Stimulated activated naive CD4-positive, alpha-beta T cell (primary cell): Measurements from ENCODE around the gene GRIK5.
"Not testable (repeated sequence)": the region's sequence is repeated elsewhere in the genome, so short reads cannot be mapped to it uniquely, and the experiment has no call there.

Experiments used
- DNase-seq, 6 experiments: peaks; one replicate each; lab custom pipeline; 2025; lab: John Stamatoyannopoulos, UW

Gene GRIK5

DNA sequence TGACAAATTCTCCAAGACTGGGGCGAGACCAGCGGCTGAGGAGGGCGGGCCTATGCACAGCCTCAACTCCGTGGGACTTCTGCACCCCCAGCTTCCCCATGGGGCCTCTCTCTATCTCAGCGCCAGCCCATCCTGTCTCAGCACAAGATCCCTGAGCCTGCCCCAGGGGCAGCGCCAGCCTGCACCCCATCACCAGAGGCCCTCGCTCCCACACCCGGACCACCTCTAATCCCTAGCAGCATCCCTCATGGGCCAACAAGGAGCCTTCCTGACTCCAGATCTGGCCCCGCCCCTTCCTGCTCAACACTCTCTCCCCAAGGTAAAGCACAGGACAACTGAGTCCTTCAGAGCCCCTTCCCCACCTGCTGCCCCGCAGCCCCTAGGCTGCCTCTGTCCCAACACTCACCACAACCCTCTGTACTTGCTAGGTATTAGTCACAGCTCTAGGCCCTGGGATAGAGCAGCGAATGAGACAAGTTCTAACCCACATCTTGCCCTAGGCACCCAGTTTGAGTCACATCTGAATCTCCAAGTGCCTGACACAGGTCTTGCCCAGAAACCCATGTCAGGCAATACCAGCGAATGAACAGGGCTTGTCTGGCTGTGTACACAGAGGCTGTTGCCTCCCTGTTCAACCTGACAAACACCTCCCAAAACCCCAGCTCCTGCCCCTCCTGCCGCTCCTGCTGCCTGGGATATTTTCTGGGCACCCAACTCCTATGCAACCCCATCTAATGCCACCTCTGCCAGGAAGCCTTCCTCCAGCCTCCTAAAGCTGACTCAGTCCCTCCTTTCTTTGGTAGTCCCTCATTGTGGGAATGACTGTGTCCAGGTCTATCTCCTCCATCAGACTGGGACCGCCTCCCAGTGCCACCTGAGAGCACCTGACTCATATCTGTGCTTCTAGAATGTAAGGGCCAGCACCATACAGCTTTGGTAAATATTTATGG, 18.6 kb downstream of the GRIK5 start:
- DNase-seq = no peak

DNA sequence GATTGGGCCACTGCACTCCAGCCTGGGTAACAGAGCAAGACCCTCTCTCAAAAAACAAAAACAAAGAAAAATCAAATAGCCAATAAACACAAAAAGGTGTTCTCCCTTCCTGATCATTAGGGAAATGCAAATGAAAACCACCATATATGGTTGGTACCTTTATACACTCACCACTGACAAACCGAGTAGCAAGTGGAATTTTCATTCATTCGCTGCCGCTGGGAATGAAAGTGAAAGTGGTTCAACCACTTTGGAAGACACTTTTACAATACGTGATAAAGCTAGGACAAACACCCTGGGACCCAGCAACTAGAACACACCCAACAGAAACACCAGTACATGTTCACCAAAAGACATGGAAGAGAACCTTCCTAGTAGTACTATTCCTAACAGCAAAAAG, 21.0 kb downstream of the GRIK5 start:
- DNase-seq = no peak

DNA sequence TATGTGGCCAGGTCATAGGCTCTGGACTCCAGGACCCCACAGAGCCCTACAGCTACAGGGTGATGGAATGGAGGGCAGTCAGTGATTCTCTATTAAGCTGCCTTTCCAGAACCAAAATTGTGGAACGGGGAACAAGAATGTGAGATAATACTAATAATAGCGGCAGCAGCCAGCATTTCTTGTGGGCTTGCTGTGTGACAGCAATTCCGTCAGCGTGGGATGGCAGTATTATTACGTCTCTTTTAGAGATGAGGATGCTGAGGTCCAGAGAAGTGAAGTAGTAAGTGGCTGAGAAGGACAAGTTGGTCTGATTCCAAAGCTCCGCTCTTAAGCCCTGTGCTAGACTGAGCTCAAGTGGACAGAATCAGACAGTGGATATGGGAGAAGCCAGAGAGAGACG, 24.4 kb downstream of the GRIK5 start:
- DNase-seq = no peak

DNA sequence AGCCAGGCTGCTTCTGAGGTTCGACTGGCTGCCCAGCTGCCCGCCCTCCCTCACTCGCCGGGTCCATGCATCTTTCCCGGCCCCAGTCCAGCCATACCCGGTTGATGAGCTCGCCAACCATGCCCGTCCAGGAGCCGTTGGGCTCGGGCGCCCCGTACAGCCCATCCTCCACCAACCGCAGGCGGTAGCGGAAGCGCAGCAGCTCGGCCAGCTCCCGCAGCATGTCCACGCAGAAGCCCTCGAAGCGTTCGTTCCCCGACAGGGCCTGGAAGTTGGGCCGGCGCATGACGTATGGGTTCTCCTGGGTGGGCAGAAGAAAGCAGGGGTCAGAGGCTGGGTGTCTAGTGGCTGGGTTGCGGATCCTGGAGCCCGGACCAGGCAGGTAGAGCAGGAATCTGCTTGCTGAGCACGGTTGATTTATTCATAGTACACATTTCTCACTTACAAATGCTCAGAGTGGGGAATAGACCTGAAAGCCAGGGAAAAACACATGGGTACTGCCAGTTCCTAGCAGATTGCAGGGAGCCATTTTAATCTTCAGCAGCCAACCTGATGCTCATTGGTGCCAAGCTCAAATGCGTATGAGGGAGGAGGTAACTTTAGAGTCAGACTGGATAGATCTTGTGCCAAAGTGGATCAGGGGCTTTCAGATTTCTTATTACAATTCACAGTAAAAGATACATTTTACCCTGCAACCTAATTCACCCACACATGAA, 27.4 kb downstream of the GRIK5 start:
- DNase-seq = no peak

DNA sequence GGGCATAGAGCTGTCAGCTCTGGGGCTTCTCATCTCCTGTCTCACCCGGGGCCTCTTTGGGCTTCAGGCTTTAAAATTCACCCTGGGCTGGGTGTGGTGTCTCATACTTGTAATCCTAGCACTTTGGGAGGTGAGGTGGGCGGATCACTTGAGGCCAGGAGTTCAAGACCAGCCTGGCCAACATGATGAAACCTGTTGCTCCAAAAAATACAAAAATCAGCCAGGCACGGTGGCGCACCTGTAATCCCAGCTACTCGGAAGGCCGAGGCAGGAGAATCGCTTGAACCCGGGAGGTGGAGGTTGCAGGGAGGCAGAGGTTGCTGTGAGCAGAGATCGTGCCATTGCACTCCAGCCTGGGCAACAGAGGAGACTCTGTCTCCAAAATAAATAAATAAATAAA, 29.5 kb downstream of the GRIK5 start:
- not testable (repeated sequence) for DNase-seq

DNA sequence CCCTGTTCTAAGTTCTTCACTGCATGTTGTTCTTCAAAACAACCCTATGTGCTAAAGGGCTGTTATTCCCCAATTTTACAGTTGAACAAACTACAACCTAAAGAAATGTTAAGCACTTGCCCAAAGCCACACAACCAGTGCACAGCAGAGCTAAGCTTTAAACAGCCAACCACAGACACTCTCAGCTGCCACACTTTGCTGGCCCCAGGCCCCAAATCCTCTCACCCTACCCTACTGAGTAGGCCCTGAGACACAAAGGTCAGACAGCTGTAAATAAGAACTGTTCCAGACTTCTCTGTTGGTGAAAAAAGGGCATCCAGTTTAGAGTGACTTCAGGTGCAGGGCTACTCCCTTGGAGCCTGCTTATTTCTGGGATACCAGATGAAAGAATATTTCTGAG, 30.0 kb downstream of the GRIK5 start:
- DNase-seq = no peak

DNA sequence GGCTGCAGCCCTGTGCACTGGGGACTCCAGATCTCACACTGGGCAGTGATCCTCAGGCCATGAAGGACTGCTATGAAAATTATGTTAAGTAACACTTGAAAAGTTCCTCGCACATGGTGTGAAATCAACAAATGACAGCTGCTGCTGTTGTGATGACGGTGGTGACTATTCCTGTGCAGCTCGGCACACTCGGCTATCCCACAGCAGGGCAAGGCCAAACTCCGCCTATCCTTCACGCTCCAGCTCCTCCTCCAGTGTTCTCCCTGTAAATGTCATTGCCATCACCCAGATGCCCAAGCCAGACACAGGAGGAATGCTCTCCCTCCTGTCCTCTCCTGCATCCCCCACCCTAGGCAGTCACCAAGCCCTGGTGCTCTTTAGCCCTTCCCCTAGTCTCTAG, 31.3 kb downstream of the GRIK5 start:
- no peak for DNase-seq

DNA sequence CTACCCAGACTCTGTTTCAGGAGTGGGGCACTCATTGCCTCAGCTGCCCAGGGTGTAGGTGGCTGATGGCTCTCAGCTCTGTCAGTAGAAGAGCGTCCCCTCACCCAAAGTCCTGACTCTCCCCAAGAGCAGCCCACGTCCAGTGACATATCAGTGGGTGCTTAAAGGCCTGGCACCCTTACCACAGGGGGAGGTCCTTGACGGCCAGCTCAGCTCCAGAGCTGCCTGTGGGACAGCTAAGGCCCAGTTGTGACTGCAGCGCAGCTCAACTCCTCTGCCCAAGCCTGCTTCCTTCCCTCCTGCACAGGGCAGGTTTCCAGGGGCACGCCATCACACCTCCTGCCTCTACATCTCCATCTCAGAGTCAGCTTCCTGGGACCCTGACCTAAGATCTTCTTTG, 32.4 kb downstream of the GRIK5 start:
- no peak for DNase-seq

DNA sequence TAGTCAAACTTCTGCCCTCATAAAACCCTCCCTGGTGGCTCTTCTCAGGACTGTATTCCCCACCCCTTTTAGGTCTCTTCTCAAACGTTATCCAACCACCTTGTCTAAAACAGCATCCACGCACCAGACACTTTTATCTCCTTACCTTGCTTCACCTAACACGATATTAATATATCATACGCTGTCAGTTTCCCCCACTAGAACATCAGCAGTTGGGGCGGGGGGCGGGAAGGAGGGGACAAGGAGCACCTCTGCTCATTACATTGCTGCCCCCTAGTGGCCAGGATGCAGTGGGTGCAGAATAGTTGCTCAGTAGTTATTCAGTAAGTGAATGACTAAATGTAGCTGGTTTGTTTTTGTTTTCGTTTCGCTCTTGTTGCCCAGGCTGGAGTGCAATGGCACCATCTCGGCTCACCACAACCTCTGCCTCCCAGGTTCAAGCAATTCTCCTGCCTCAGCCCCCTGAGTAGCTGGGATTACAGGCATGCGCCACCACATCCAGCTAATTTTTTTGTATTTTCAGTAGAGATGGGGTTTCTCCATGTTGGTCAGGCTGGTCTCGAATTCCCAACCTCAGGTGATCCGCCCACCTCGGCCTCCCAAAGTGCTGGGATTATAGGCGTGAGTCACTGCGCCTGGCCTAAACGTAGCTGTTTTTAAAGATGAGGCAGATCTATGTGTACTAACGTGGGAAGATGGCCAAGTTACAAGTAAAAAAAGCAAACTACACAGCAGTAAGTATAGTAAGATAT, 35.2 kb downstream of the GRIK5 start:
- peak; percentile 22 to 64 (median 48) for DNase-seq

DNA sequence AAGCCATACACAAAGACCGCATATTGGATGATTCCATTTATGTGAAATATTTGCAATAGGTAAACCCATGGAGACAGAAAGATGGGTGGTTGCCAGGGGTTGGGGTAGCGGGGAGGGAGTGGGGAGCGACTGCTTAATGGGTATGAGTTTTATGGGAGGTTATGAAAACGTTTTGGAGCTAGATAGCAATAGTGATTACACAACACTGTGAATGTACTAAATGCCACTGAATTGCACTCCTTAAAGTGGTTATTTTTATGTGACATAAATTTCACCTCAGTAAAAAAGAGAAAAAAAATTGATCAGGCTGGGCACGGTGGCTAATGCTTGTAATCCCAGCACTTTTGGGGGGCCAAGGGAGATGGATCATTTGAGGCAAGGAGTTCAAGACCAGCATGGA, 36.6 kb downstream of the GRIK5 start:
- DNase-seq = no peak

DNA sequence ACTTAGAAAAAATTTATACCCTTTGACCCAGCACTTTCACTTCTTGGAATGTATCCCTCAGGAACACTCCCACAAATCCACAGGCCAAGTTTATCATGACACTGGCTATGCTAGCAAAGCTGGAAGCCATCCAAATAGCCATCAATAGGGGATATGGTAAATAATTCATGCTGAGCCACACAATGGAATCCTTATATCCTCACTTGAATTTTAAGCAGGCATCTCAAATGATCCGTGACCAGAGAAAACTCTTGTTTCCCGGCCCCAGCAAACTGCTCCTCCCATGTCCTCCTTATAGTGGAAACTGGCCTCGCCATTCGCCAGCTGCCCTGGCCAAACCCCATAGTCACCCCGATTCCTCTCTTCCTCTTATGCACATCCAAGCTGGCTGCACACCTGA, 37.6 kb downstream of the GRIK5 start:
- DNase-seq = no peak

DNA sequence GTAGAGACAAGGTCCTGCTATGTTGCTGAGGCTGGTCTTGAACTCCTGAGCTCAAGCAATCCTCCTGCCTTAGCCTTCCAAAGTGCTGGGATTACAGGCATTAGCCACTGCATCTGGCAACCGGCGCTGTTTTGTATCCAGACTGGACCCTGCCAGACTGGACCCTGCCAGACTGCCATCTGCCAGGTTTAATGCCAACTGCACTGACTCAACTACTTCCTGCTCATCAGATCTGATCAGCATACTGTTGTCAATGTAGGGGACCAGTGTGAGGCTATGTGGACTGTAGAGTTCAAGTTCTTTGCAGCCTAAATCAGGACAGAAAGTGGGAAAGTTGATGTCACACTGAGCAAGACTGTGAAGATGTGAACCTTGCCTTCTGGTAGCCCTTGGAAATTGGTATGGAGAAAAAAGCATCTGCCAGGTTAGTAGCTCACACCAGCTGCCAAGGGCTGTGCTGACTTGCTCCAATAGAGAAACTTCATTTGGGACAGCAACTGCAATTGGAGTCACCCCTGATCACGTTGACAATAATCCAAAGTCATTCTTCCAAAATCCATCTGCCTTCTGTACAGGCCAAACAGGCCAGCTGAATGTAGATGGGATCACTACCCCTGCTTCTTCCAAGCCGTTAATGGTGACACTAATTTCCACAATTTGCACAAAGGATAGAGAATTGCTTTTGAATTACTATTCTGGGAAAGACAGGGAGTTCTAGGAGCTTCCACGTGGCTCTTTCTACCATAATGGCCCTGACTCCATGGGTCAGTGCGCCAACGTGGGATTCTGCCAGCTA, 39.2 kb downstream of the GRIK5 start:
- no peak for DNase-seq

DNA sequence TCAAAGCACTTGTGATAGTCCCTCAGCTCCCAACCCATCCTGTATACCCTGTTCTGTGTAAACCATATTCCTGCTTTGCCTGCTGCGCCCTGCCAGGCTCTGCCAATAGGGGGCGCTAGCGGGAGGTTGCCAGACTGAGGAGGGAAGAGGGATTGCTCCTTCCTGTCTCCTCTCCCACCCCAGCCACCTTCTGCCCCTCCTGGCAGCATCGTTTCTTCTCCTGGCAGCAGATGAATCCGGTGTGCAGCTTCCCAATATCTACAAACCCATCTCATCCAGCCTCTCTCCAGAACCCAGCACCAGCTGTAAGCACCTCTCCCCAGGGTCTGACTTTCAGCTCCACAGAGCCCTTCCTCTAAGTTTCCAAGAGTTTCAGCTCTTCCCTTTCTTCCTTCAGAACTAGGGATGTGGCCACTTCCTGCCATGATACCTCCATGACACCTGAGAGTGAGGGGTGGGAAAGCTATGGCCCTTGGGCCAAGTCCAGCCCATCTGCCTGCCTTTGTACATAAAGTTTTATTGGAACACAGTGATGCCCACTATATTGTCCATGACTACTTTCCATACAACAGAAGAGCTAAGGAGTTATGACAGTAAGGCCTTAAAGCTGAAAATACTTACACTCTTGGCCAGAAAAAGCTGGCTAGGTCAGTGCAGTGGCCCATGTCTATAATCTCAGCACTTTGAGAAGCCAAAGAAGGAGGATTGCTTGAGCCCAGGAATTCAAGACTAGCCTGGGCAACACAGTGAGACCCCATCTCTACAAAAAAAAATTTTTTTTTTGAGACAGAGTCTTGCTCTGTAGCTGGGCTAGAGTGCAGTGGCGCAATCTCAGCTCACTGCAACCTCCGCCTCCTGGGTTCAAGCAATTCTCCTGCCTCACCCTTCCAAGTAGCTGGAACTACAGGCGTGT, 41.4 kb downstream of the GRIK5 start:
- no peak for DNase-seq

DNA sequence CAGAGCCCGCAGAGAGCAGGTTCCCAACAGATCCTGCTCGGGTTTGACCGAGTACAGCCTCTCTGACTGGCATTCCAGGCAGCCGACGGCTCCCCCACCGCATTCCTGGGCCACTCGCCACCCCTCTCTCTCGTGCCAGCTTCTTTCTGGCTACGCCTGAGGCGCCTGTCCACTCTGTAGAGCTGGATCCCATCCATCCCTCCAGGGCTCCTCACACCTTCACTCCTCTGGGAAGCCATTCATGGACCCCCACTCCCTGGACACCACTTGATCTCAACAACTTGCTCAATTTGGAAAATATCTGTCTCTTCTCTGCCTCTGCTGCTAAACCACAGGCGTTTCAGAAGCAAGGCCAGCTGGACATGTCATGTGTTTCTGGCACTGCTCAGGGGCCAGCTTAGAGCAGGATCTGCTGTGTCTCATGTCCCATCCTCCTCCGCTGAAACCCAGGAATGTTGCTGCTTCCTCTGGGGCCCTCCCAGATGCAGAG, 45.3 kb downstream of the GRIK5 start:
- DNase-seq = no peak

DNA sequence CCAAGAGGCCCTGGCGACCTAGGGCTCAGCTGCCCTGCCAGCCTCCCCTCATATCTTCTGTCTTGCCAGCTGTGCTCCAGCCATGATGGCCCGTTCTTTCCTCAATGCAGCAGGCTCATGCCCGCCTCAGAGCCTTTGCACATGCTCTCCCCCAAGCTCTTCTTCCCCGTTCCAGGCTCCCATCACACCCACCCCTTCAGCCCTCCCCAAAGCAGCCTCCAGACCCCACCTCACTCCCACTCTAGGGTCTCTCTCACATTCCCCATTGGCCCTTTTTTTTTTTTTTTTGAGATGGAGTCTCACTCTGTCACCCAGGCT, 46.1 kb downstream of the GRIK5 start:
- no peak for DNase-seq

DNA sequence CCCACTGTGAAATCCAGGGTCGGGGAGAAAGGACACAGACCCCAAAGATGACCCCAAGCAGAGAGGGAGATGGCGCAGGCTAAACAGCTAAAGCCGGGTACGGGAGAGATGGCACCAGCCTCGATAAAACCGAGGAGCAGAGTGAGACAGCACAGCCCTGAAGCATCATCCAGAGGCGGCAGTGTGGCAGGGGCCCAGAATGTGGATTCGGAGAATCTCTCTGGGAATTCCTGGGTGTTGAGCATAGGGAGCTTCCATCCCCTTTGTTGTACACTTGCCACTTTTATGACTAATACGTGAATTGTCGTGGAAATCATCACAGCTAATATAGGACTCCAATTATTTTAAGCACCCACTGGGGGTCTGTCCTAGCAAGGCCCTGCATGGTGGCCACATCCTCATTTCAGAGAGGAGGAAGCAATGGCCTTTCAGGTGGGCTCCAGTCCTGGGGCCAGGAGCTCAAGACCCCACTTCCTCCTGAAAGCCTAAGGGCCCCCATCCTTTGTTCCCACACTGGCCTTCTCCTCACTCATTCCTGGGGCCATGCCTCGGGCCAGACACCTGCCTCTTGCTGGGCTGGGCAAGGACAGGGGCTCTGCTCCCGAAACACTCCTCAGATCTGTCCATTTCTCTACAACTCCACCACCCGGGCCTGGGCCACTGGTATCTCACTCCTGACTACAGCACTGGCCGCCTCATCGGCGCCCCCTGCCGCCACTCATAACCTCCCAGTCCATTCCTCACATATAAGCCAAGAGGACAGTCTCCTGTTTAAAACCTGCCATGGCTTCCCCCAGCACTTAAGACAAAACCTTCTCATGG, 46.7 kb downstream of the GRIK5 start:
- no peak for DNase-seq

DNA sequence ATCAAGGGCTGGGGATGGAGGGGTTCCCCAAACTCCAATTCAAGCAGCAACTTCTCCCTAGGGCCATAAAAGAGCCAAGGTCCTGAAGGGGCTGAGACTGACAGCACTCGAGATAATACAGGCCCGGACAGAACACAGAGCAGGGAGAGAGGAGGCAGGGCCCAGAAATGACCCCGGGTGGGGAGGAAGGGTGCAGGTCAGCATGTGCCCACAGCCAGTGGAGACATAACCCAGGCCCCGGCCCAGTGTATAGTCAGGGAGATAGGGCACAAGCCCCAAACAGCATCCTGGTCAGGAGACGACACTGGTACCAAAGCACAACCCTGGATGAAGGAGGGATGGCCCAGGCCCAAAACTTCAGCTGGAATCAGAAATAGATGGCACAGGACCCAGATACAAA, 47.4 kb downstream of the GRIK5 start:
- no peak for DNase-seq

DNA sequence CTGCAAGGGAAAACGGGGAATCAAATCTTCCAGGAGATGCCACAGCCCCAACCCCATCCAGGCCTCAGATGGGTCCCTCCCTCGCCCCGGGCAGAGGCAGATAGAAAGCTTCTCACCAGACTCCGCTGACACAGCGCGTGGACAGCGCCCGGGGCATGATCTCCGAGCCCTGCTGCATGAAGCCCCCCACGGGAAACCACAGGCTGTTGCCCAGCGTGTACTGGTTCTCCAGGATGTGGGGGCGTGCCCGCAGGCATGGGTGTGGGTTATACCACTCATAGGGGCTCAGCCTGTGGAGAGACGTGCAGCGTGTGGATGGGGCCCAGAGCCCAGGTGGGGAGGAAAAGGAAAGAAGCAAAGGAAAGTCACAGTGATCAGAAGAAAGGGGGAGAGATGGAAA, 48.8 kb downstream of the GRIK5 start:
- no peak for DNase-seq

DNA sequence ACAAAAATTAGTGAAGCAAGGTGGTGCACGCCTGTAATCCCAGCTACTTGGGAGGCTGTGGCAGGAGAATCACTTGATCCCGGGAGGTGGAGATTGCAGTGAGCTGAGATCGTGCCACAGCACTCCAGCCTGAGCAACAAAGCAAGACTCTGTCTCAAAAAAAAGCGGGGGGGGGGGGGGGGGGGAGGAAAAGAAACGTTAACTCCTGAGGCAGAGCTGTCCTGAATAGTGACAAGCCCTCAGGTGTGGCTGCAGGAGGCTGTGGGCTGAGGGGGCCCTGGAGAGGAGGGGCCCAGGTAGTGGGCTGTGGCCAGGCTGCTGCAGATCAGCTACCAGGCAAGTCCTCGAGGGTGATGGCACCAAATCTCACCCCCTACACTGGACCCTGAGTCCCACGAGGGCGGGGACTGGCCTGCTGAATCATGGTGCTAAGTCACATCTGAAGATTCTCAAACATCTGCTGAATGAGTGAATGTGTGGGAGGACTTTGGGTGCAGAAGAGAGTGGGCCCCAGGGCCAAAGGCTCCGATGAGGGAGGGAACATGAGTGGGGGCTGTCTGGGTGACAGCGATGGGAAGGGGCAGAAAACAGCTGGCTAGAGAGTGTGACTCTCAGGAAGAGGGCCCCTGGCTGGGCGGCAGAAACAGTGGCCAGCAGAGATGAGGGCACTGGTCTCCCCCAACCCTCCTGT, 51.4 kb downstream of the GRIK5 start:
- DNase-seq = no peak
